GM18868 (cell line): ENCODE results near the gene PMP22.
"Not testable (repeated sequence)": the region's sequence is repeated elsewhere in the genome, so short reads cannot be mapped to it uniquely, and the experiment has no call there.

Source experiments
- ATAC-seq: cut with Tn5 transposase; IDR thresholded peaks from one replicate; pipeline ENCODE4 v1.9.1; 2021; ENCODE audit warnings: mild to moderate bottlenecking, moderate library complexity; ENCODE audit not compliant: unreplicated experiment

Gene PMP22

GRCh38 chr17:15257258-15257788 lies 7.8 kb downstream of the PMP22 start:
- ATAC-seq: peak; percentile 84

- ATAC-seq: no peak
These were observed 8.4 kb downstream of the PMP22 start for GRCh38 chr17:15256689-15257088.

GRCh38 chr17:15255713-15256454 lies 9.2 kb downstream of the PMP22 start:
- ATAC-seq: no peak

- ATAC-seq: no peak
These were observed 14.8 kb downstream of the PMP22 start for GRCh38 chr17:15250135-15250860.

- no peak for ATAC-seq
These were observed 15.6 kb downstream of the PMP22 start for GRCh38 chr17:15249487-15249886.

- ATAC-seq: no peak
These were observed 17.1 kb downstream of the PMP22 start for GRCh38 chr17:15247891-15248529.

GRCh38 chr17:15245054-15245453 lies 20.1 kb downstream of the PMP22 start:
- no peak for ATAC-seq

GRCh38 chr17:15240644-15241043 lies 24.5 kb downstream of the PMP22 start:
- ATAC-seq: no peak

GRCh38 chr17:15239491-15239890 lies 25.6 kb downstream of the PMP22 start:
- ATAC-seq: no peak

GRCh38 chr17:15238676-15239422 lies 26.3 kb downstream of the PMP22 start:
- ATAC-seq: no peak

- no peak for ATAC-seq
These were observed 27.1 kb downstream of the PMP22 start for GRCh38 chr17:15238057-15238456.

- ATAC-seq: no peak
These were observed 28.1 kb downstream of the PMP22 start for GRCh38 chr17:15237106-15237425.

GRCh38 chr17:15236281-15237105 lies 28.6 kb downstream of the PMP22 start:
- no peak for ATAC-seq

GRCh38 chr17:15233971-15234370 lies 31.2 kb downstream of the PMP22 start:
- ATAC-seq: no peak

GRCh38 chr17:15233022-15233805 lies 31.9 kb downstream of the PMP22 start:
- ATAC-seq: no peak

- ATAC-seq: no peak
These were observed 32.6 kb downstream of the PMP22 start for GRCh38 chr17:15232517-15232915.

GRCh38 chr17:15231851-15232516 lies 33.1 kb downstream of the PMP22 start:
- ATAC-seq: no peak

- no peak for ATAC-seq
These were observed 34.3 kb downstream of the PMP22 start for GRCh38 chr17:15230866-15231265.

GRCh38 chr17:15221827-15222226 lies 43.3 kb downstream of the PMP22 start:
- ATAC-seq: not testable (repeated sequence)
